GM19395 (cell line): ENCODE measurements around the gene PRR36.
"Not testable (repeated sequence)": the region's sequence is repeated elsewhere in the genome, so short reads cannot be mapped to it uniquely, and the experiment has no call there.

Source experiments
- ATAC-seq: cut with Tn5 transposase; IDR thresholded peaks from one replicate; pipeline ENCODE4 v1.9.1; 2021; ENCODE audit warnings: mild to moderate bottlenecking, moderate library complexity; ENCODE audit not compliant: unreplicated experiment

Gene PRR36

GRCh38 chr19:7861619-7862412, 12.4 kb downstream of the PRR36 start:
- no peak for ATAC-seq

GRCh38 chr19:7860714-7861618, 13.2 kb downstream of the PRR36 start:
- ATAC-seq: no peak

- ATAC-seq: no peak
Observed at GRCh38 chr19:7859831-7860713, 14.1 kb downstream of the PRR36 start.

GRCh38 chr19:7859087-7859486, 15.1 kb downstream of the PRR36 start:
- not testable (repeated sequence) for ATAC-seq

GRCh38 chr19:7858109-7858770, 15.9 kb downstream of the PRR36 start:
- ATAC-seq: no peak

GRCh38 chr19:7857727-7858108, 16.5 kb downstream of the PRR36 start:
- ATAC-seq: no peak

GRCh38 chr19:7856679-7857663, 17.2 kb downstream of the PRR36 start:
- no peak for ATAC-seq

- no peak for ATAC-seq
Observed at GRCh38 chr19:7856109-7856591, 18.0 kb downstream of the PRR36 start.

- ATAC-seq: no peak
Observed at GRCh38 chr19:7855426-7856108, 18.6 kb downstream of the PRR36 start.

GRCh38 chr19:7853770-7854128, 20.4 kb downstream of the PRR36 start:
- no peak for ATAC-seq

GRCh38 chr19:7852851-7853769, 21.1 kb downstream of the PRR36 start:
- ATAC-seq: no peak

- ATAC-seq: no peak
Observed at GRCh38 chr19:7851623-7852500, 22.3 kb downstream of the PRR36 start.

GRCh38 chr19:7850945-7851622, 23.1 kb downstream of the PRR36 start:
- ATAC-seq: no peak

- no peak for ATAC-seq
Observed at GRCh38 chr19:7850000-7850813, 24.0 kb downstream of the PRR36 start.

GRCh38 chr19:7849631-7849999, 24.6 kb downstream of the PRR36 start:
- no peak for ATAC-seq
